Neural crest cell (in vitro differentiated cells): ENCODE measurements around the gene KCNJ5. TPM values are rescaled to one million over a fixed set of nuclear protein-coding genes. Genes with fewer than 3 reads are reported as not detected.
A peak's percentile ranks its signal among the peaks of the same experiment; 100 is the strongest.

Experiments
- DNase-seq: peaks from one replicate; pipeline ENCODE4 v3.0.0; 2021; ENCODE audit warnings: low read depth, mixed read lengths, low spot score
- H3K27ac Mint-ChIP-seq: one replicate; pipeline ENCODE4 v1.8.0; 2021; ENCODE audit warnings: mild to moderate bottlenecking, mixed read lengths; ENCODE audit not compliant: unreplicated experiment
- H3K27me3 Mint-ChIP-seq: 2 replicates; pipeline ENCODE4 v1.8.0; 2021; ENCODE audit warnings: low read depth, mild to moderate bottlenecking, mixed read lengths
- H3K36me3 Mint-ChIP-seq: 2 replicates; pipeline ENCODE4 v1.8.0; 2021; ENCODE audit warnings: low read depth, mild to moderate bottlenecking, mixed read lengths
- H3K4me1 Mint-ChIP-seq: 2 replicates; pipeline ENCODE4 v1.8.0; 2021; ENCODE audit warnings: mixed read lengths
- H3K4me3 Mint-ChIP-seq: one replicate; pipeline ENCODE4 v1.8.0; 2021; ENCODE audit warnings: mild to moderate bottlenecking, mixed read lengths
- H3K9me3 Mint-ChIP-seq: 2 replicates; pipeline ENCODE4 v1.8.0; 2021; ENCODE audit warnings: mixed read lengths
- CTCF ChIP-seq: fragments of 200-600 bp; sonication (generic); conservative IDR thresholded peaks from 2 replicates; pipeline ENCODE4 v1.5.0; 2021; ENCODE audit warnings: antibody characterized with exemption, mild to moderate bottlenecking
- total RNA-seq: library from RNA; stranded (reverse); gene quantifications from 2 replicates; pipeline ENCODE4 v1.2.1, GENCODE V29; 2021

The KCNJ5 gene
- total RNA-seq, 1 donor from 2014 or later: 0.14 TPM

DNA sequence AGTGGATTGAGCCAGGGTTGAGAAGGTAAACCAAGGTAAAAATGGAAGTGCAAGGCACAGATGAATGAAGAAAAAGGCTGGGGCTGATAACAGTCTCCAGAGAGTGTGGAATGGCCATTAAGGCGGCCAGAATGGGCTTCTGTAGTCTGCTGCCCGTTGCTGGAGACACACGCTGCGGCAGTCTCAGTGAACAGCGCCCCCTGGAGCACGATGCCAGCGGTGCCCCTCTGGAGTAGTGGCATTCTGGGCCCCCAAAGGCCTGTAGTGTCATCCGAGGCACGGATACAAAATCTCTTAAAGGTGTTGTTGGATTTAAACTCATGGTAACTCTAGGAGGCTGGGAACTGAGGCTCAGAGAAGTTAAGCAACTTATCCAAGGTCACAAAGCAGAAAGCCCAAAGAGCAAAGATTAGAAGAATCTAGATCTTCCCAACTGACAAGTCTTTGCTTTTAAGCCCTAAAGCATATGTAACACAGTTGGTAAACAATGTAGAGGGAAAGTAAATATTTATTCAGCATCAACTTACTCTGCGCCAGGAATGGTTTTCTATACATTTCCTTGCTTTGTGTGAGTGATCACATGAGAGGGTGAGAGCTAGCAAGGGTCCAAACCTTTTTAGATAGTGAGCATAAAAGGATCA, 42.2 kb upstream of the KCNJ5 start:
- peak overlapping the region; percentile 67 for H3K27ac Mint-ChIP-seq
- no peaks in the 10 kb centered on the region for H3K36me3 Mint-ChIP-seq
- H3K9me3 Mint-ChIP-seq: no peaks in the 10 kb centered on the region
- peaks cover 5% of the 10 kb centered on the region for H3K4me1 Mint-ChIP-seq
- no peaks in the 10 kb centered on the region for H3K27me3 Mint-ChIP-seq
- DNase-seq: peak; percentile 78
- H3K4me3 Mint-ChIP-seq: no peak overlapping the region
- TF ChIP-seq CTCF: peak; percentile 72

DNA sequence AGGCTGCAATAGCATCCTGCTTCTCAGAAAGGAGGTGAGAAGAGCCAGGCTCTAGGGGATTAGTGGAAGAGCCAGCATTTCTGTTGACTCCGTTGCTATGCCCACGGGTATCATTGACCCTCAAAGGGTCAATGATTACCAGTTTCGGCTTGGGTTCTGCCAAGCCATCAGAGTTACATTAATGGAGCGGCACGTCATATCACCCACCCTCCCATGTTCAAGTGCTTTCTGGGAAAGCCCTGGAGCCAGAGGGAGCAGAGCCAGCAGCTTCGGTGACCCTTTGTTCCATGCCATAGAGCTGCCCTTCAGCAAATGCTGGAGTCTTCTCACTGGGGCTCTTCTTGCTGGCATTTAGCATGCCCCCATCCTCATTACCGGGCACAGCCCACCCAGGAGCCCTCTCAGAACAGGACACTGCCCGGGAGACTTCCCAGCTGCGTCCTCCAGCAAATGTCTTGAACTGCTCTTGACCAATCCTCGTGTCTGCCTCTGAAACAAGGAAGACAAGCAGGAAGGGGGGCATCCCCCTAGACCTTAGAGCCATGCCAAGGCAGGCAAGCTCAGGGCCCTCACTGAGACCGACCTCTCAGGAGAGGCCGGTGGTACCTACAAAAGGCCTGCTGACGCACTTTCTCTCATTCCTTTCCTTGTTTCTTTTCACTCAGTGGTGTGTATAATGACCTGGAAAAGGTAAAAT, 38.7 kb upstream of the KCNJ5 start:
- no peaks in the 10 kb centered on the region for H3K9me3 Mint-ChIP-seq
- H3K27ac Mint-ChIP-seq: no peak overlapping the region
- H3K4me1 Mint-ChIP-seq: peaks cover 5% of the 10 kb centered on the region
- no peaks in the 10 kb centered on the region for H3K36me3 Mint-ChIP-seq
- DNase-seq: no peak
- TF ChIP-seq CTCF: no peak
- H3K4me3 Mint-ChIP-seq: no peak overlapping the region
- no peaks in the 10 kb centered on the region for H3K27me3 Mint-ChIP-seq

- Mint-ChIP-seq H3K36me3 (no peaks in the 10 kb centered on the region), H3K27ac (no peak overlapping the region), H3K9me3 (no peaks in the 10 kb centered on the region), H3K4me3 (no peak overlapping the region), H3K27me3 (no peaks in the 10 kb centered on the region), H3K4me1 (peaks cover 5% of the 10 kb centered on the region)
- DNase-seq: no peak
- no peak for TF ChIP-seq CTCF
Observed at GRCh38 chr11:128853559-128853958, 37.6 kb upstream of the KCNJ5 start.

GRCh38 chr11:128854841-128855240, 36.3 kb upstream of the KCNJ5 start:
- DNase-seq: no peak
- Mint-ChIP-seq H3K9me3 (no peaks in the 10 kb centered on the region), H3K27me3 (no peaks in the 10 kb centered on the region), H3K27ac (no peak overlapping the region), H3K36me3 (no peaks in the 10 kb centered on the region), H3K4me1 (no peaks in the 10 kb centered on the region), H3K4me3 (no peak overlapping the region)
- no peak for TF ChIP-seq CTCF

DNA sequence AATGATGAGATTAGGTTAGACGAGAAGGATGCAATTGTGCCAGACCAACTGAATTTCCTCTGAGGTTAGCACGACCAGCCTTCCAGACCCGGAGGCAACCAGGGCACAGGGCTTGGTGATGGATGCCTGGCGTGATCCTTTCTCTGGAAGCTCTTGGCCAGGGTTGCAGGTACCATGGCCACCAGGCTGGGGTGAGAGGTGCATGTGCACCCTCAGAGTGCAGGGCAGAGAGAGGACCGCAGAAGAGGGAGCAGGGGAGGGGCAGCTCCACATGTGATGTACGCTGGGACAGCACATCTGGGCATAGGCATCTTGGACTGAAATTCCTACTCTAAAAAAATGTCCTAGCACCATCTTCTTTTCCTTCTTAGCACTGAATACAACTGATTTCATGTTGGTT, 34.9 kb upstream of the KCNJ5 start:
- Mint-ChIP-seq H3K27me3 (no peaks in the 10 kb centered on the region), H3K9me3 (no peaks in the 10 kb centered on the region), H3K4me3 (no peak overlapping the region), H3K4me1 (no peaks in the 10 kb centered on the region), H3K27ac (no peak overlapping the region), H3K36me3 (no peaks in the 10 kb centered on the region)
- no peak for DNase-seq
- TF ChIP-seq CTCF: no peak
